K562 (cell line): ENCODE measurements around the gene PRSS8. TPM values are rescaled to one million over a fixed set of nuclear protein-coding genes. Genes with fewer than 3 reads are reported as not detected.

Experiments used
- CAMTA2 ChIP-seq: fragments of 250-450 bp; sonication (Bioruptor Pico); conservative IDR thresholded peaks from 2 replicates; pipeline ENCODE4 v1.5.1; 2022
- CBFA2T3 ChIP-seq: fragments of 450-650 bp; IDR thresholded peaks from 2 replicates; pipeline ENCODE4 v1.6.1; 2017
- CGGBP1 ChIP-seq: fragments of 250-450 bp; sonication (Bioruptor Pico); IDR thresholded peaks from 2 replicates; pipeline ENCODE4 v1.9.0; 2021; ENCODE audit warnings: mild to moderate bottlenecking
- ETS1 ChIP-seq: conservative IDR thresholded peaks from 2 replicates; pipeline ENCODE4 v1.6.1; 2011; ENCODE audit warnings: low read depth, mild to moderate bottlenecking, low read length; ENCODE audit not compliant: control insufficient read depth
- GTF2E2 ChIP-seq: fragments of 200-800 bp; sonication (Bioruptor generic); IDR thresholded peaks from 2 replicates; pipeline ENCODE4 v1.6.1; 2016; ENCODE audit warnings: missing genetic modification characterization, missing compliant biosample characterization
- MEF2A ChIP-seq: IDR thresholded peaks from 2 replicates; pipeline ENCODE4 v1.6.1; 2011; ENCODE audit warnings: low read depth, mild to moderate bottlenecking, low read length, moderate library complexity; ENCODE audit not compliant: control insufficient read depth
- NR1H2 ChIP-seq: sonication (generic); formaldehyde crosslinking; IDR thresholded peaks from 2 replicates; pipeline ENCODE4 v1.4.0; 2020; ENCODE audit warnings: mild to moderate bottlenecking, missing genetic modification reagents
- NR2F6 ChIP-seq: fragments of 450-650 bp; formaldehyde crosslinking; IDR thresholded peaks from 2 replicates; pipeline ENCODE4 v1.4.0; 2020; ENCODE audit warnings: mild to moderate bottlenecking
- TBP ChIP-seq: optimal IDR thresholded peaks from 2 replicates; pipeline ENCODE3; 2011; ENCODE audit warnings: low read depth, low read length, improper control_type of control experiment
- ZSCAN32 ChIP-seq: fragments of 450-650 bp; formaldehyde crosslinking; IDR thresholded peaks from 2 replicates; pipeline ENCODE4 v1.4.0; 2020; ENCODE audit warnings: mild to moderate bottlenecking, moderate library complexity
- polyA plus RNA-seq, 8 experiments: library from polyadenylated mRNA; depleted of rRNA in 4 of 8; stranded (reverse) in 5 of 8; unstranded in 3 of 8; fragments of >200 nt; fragmentation: Nextera tagmentation in 2 of 8; fragmentation: Illumina TruSeq in 1 of 8; extraction: Ambion mirVana in 2 of 8; extraction: Trizol in 1 of 8; gene quantifications; 2 replicates each; pipeline versions ENCODE4 v1.2.1 to v1.2.3, GENCODE V29; 2011 to 2014; ENCODE audit warnings: inconsistent platforms in 1 of 8, missing spikeins in 1 of 8
- total RNA-seq, 7 experiments: library from RNA; depleted of rRNA in 6 of 7; stranded (reverse); fragments of >200 nt in 6 of 7; fragmentation: Illumina TruSeq in 2 of 7; extraction: Trizol in 2 of 7; gene quantifications; 2 replicates each; pipeline versions ENCODE4 v1.2.1 to v1.2.3, GENCODE V29; 2011 to 2021; ENCODE audit warnings: low replicate concordance in 1 of 7
- TF ChIP-seq, protein P1 (sequence below), 2 experiments: fragments of 450-650 bp in 1 of 2; sonication (generic) in 1 of 2; formaldehyde crosslinking in 1 of 2; IDR thresholded peaks in 1 of 2; conservative IDR thresholded peaks in 1 of 2; 2 replicates each; pipeline versions ENCODE4 v1.6.1 to v1.8.1; 2016 to 2023; ENCODE audit warnings: mild to moderate bottlenecking in 2 of 2, moderate library complexity in 2 of 2, inconsistent platforms in 1 of 2, missing genetic modification reagents in 1 of 2
- TF ChIP-seq, protein P2 (sequence below): fragments of 450-650 bp; IDR thresholded peaks from 2 replicates; pipeline ENCODE4 v1.6.1; 2016; ENCODE audit warnings: mild to moderate bottlenecking, moderate library complexity

The PRSS8 gene
- total and polyA plus RNA-seq, 9 of the 15 experiments (the other 6 are each of a cell fraction or from before 2014, with no cell fraction given), result 0.25 to 3.9 (median 1.3) TPM; not detected in 1

- TF ChIP-seq ETS1 (peak; percentile 87; the same call in 1 of the 2 replicates), NR2F6 (CRISPR knock-in tag) (peak; percentile 54; the same call in 1 of the 2 replicates), CBFA2T3 (peak; percentile 29; the same call in 1 of the 2 replicates), MEF2A (no peak), TBP (no peak), ZSCAN32 (CRISPR knock-in tag) (0 out of 2 replicates have a peak, but pooled peaks have one; percentile 39), GTF2E2 (peak; percentile 99), CGGBP1 (CRISPR knock-in tag) (no peak; the same call in 1 of the 2 replicates), CAMTA2 (0 out of 2 replicates have a peak, but pooled peaks have one; percentile 29), NR1H2 (CRISPR knock-in tag) (0 out of 2 replicates have a peak, but pooled peaks have one; percentile 59)
- TF ChIP-seq, protein P1, sequence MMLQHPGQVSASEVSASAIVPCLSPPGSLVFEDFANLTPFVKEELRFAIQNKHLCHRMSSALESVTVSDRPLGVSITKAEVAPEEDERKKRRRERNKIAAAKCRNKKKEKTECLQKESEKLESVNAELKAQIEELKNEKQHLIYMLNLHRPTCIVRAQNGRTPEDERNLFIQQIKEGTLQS (IDR thresholded peaks at IDR 0.05), result peak; percentile 62; the same call in 1 of the 2 replicates
- TF ChIP-seq, protein P1 (CRISPR knock-in tag; conservative IDR thresholded peaks at IDR 0.05), result no peak
- TF ChIP-seq, protein P2, sequence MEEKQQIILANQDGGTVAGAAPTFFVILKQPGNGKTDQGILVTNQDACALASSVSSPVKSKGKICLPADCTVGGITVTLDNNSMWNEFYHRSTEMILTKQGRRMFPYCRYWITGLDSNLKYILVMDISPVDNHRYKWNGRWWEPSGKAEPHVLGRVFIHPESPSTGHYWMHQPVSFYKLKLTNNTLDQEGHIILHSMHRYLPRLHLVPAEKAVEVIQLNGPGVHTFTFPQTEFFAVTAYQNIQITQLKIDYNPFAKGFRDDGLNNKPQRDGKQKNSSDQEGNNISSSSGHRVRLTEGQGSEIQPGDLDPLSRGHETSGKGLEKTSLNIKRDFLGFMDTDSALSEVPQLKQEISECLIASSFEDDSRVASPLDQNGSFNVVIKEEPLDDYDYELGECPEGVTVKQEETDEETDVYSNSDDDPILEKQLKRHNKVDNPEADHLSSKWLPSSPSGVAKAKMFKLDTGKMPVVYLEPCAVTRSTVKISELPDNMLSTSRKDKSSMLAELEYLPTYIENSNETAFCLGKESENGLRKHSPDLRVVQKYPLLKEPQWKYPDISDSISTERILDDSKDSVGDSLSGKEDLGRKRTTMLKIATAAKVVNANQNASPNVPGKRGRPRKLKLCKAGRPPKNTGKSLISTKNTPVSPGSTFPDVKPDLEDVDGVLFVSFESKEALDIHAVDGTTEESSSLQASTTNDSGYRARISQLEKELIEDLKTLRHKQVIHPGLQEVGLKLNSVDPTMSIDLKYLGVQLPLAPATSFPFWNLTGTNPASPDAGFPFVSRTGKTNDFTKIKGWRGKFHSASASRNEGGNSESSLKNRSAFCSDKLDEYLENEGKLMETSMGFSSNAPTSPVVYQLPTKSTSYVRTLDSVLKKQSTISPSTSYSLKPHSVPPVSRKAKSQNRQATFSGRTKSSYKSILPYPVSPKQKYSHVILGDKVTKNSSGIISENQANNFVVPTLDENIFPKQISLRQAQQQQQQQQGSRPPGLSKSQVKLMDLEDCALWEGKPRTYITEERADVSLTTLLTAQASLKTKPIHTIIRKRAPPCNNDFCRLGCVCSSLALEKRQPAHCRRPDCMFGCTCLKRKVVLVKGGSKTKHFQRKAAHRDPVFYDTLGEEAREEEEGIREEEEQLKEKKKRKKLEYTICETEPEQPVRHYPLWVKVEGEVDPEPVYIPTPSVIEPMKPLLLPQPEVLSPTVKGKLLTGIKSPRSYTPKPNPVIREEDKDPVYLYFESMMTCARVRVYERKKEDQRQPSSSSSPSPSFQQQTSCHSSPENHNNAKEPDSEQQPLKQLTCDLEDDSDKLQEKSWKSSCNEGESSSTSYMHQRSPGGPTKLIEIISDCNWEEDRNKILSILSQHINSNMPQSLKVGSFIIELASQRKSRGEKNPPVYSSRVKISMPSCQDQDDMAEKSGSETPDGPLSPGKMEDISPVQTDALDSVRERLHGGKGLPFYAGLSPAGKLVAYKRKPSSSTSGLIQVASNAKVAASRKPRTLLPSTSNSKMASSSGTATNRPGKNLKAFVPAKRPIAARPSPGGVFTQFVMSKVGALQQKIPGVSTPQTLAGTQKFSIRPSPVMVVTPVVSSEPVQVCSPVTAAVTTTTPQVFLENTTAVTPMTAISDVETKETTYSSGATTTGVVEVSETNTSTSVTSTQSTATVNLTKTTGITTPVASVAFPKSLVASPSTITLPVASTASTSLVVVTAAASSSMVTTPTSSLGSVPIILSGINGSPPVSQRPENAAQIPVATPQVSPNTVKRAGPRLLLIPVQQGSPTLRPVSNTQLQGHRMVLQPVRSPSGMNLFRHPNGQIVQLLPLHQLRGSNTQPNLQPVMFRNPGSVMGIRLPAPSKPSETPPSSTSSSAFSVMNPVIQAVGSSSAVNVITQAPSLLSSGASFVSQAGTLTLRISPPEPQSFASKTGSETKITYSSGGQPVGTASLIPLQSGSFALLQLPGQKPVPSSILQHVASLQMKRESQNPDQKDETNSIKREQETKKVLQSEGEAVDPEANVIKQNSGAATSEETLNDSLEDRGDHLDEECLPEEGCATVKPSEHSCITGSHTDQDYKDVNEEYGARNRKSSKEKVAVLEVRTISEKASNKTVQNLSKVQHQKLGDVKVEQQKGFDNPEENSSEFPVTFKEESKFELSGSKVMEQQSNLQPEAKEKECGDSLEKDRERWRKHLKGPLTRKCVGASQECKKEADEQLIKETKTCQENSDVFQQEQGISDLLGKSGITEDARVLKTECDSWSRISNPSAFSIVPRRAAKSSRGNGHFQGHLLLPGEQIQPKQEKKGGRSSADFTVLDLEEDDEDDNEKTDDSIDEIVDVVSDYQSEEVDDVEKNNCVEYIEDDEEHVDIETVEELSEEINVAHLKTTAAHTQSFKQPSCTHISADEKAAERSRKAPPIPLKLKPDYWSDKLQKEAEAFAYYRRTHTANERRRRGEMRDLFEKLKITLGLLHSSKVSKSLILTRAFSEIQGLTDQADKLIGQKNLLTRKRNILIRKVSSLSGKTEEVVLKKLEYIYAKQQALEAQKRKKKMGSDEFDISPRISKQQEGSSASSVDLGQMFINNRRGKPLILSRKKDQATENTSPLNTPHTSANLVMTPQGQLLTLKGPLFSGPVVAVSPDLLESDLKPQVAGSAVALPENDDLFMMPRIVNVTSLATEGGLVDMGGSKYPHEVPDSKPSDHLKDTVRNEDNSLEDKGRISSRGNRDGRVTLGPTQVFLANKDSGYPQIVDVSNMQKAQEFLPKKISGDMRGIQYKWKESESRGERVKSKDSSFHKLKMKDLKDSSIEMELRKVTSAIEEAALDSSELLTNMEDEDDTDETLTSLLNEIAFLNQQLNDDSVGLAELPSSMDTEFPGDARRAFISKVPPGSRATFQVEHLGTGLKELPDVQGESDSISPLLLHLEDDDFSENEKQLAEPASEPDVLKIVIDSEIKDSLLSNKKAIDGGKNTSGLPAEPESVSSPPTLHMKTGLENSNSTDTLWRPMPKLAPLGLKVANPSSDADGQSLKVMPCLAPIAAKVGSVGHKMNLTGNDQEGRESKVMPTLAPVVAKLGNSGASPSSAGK, result no peak
Observed at GRCh38 chr16:31179747-31180459, 44.4 kb upstream of the PRSS8 start, which contains the start of gene FUS (continued).
